Measurements from ENCODE around the gene HAPLN2.
A peak's percentile ranks its signal among the peaks of the same experiment; 100 is the strongest.

HAPLN2 gene

GRCh38 chr1:156592910-156593660, 26.1 kb upstream of the HAPLN2 start:
- H3K27me3 ChIP-seq (ENCODE audit: control insufficient read depth, insufficient read depth, low read length) = no peaks in the 10 kb centered on the region
- no peak overlapping the region for H3K9ac ChIP-seq (ENCODE audit: low read length)
- H3K36me3 ChIP-seq (ENCODE audit: control insufficient read depth, low read depth, low read length) = peaks cover 50% of the 10 kb centered on the region
- peak overlapping the region; percentile 78 for H3K4me3 ChIP-seq (ENCODE audit: low read length)
- H3K4me1 ChIP-seq (ENCODE audit: control insufficient read depth, low read depth, low read length) = peaks cover 7% of the 10 kb centered on the region
- H3K9me3 ChIP-seq (ENCODE audit: control insufficient read depth, low read depth, low read length) = no peaks in the 10 kb centered on the region
- no peak overlapping the region for H3K27ac ChIP-seq (ENCODE audit: low read length)

GRCh38 chr1:156593661-156593989, 25.6 kb upstream of the HAPLN2 start:
- H3K27me3 ChIP-seq (ENCODE audit: control insufficient read depth, insufficient read depth, low read length) = no peaks in the 10 kb centered on the region
- H3K4me3 ChIP-seq (ENCODE audit: low read length) = no peak overlapping the region
- no peak overlapping the region for H3K27ac ChIP-seq (ENCODE audit: low read length)
- H3K36me3 ChIP-seq (ENCODE audit: control insufficient read depth, low read depth, low read length) = peaks cover 55% of the 10 kb centered on the region
- no peak overlapping the region for H3K9ac ChIP-seq (ENCODE audit: low read length)
- peaks cover 7% of the 10 kb centered on the region for H3K4me1 ChIP-seq (ENCODE audit: control insufficient read depth, low read depth, low read length)
- H3K9me3 ChIP-seq (ENCODE audit: control insufficient read depth, low read depth, low read length) = no peaks in the 10 kb centered on the region

- H3K27me3 ChIP-seq (ENCODE audit: control insufficient read depth, insufficient read depth, low read length) = no peaks in the 10 kb centered on the region
- no peak overlapping the region for H3K27ac ChIP-seq (ENCODE audit: low read length)
- no peak overlapping the region for H3K9ac ChIP-seq (ENCODE audit: low read length)
- H3K9me3 ChIP-seq (ENCODE audit: control insufficient read depth, low read depth, low read length) = no peaks in the 10 kb centered on the region
- H3K4me3 ChIP-seq (ENCODE audit: low read length) = no peak overlapping the region
- peaks cover 7% of the 10 kb centered on the region for H3K4me1 ChIP-seq (ENCODE audit: control insufficient read depth, low read depth, low read length)
- peaks cover 60% of the 10 kb centered on the region for H3K36me3 ChIP-seq (ENCODE audit: control insufficient read depth, low read depth, low read length)
These were observed 25.0 kb upstream of the HAPLN2 start for GRCh38 chr1:156594190-156594589.

- Histone ChIP-seq H3K9me3 (ENCODE audit: control insufficient read depth, low read depth, low read length) (no peaks in the 10 kb centered on the region), H3K4me3 (ENCODE audit: low read length) (no peak overlapping the region), H3K27ac (ENCODE audit: low read length) (no peak overlapping the region), H3K4me1 (ENCODE audit: control insufficient read depth, low read depth, low read length) (peaks cover 7% of the 10 kb centered on the region), H3K36me3 (ENCODE audit: control insufficient read depth, low read depth, low read length) (peaks cover 60% of the 10 kb centered on the region), H3K27me3 (ENCODE audit: control insufficient read depth, insufficient read depth, low read length) (no peaks in the 10 kb centered on the region), H3K9ac (ENCODE audit: low read length) (no peak overlapping the region)
These were observed 24.2 kb upstream of the HAPLN2 start for GRCh38 chr1:156595016-156595415.

GRCh38 chr1:156596426-156596825, 22.8 kb upstream of the HAPLN2 start:
- Histone ChIP-seq H3K9ac (ENCODE audit: low read length) (no peak overlapping the region), H3K27ac (ENCODE audit: low read length) (no peak overlapping the region), H3K36me3 (ENCODE audit: control insufficient read depth, low read depth, low read length) (peaks cover 60% of the 10 kb centered on the region), H3K4me3 (ENCODE audit: low read length) (no peak overlapping the region), H3K4me1 (ENCODE audit: control insufficient read depth, low read depth, low read length) (no peaks in the 10 kb centered on the region), H3K9me3 (ENCODE audit: control insufficient read depth, low read depth, low read length) (no peaks in the 10 kb centered on the region), H3K27me3 (ENCODE audit: control insufficient read depth, insufficient read depth, low read length) (no peaks in the 10 kb centered on the region)

GRCh38 chr1:156598125-156598524, 21.1 kb upstream of the HAPLN2 start:
- Histone ChIP-seq H3K27ac (ENCODE audit: low read length) (no peak overlapping the region), H3K9me3 (ENCODE audit: control insufficient read depth, low read depth, low read length) (no peaks in the 10 kb centered on the region), H3K4me1 (ENCODE audit: control insufficient read depth, low read depth, low read length) (no peaks in the 10 kb centered on the region), H3K27me3 (ENCODE audit: control insufficient read depth, insufficient read depth, low read length) (no peaks in the 10 kb centered on the region), H3K36me3 (ENCODE audit: control insufficient read depth, low read depth, low read length) (peaks cover 60% of the 10 kb centered on the region), H3K9ac (ENCODE audit: low read length) (no peak overlapping the region), H3K4me3 (ENCODE audit: low read length) (no peak overlapping the region)

- H3K36me3 ChIP-seq (ENCODE audit: control insufficient read depth, low read depth, low read length) = peaks cover 52% of the 10 kb centered on the region
- H3K9ac ChIP-seq (ENCODE audit: low read length) = no peak overlapping the region
- no peak overlapping the region for H3K4me3 ChIP-seq (ENCODE audit: low read length)
- no peaks in the 10 kb centered on the region for H3K4me1 ChIP-seq (ENCODE audit: control insufficient read depth, low read depth, low read length)
- no peaks in the 10 kb centered on the region for H3K27me3 ChIP-seq (ENCODE audit: control insufficient read depth, insufficient read depth, low read length)
- H3K27ac ChIP-seq (ENCODE audit: low read length) = no peak overlapping the region
- H3K9me3 ChIP-seq (ENCODE audit: control insufficient read depth, low read depth, low read length) = no peaks in the 10 kb centered on the region
These were observed 20.3 kb upstream of the HAPLN2 start for GRCh38 chr1:156598731-156599432.

GRCh38 chr1:156599811-156600210, 19.4 kb upstream of the HAPLN2 start:
- Histone ChIP-seq H3K9ac (ENCODE audit: low read length) (no peak overlapping the region), H3K27ac (ENCODE audit: low read length) (no peak overlapping the region)

GRCh38 chr1:156600733-156601121, 18.5 kb upstream of the HAPLN2 start:
- Histone ChIP-seq H3K9me3 (ENCODE audit: control insufficient read depth, low read depth, low read length) (no peaks in the 10 kb centered on the region), H3K36me3 (ENCODE audit: control insufficient read depth, low read depth, low read length) (peaks cover 34% of the 10 kb centered on the region), H3K4me3 (ENCODE audit: low read length) (peak overlapping the region; percentile 99), H3K4me1 (ENCODE audit: control insufficient read depth, low read depth, low read length) (no peaks in the 10 kb centered on the region), H3K9ac (ENCODE audit: low read length) (peak overlapping the region; percentile 95), H3K27me3 (ENCODE audit: control insufficient read depth, insufficient read depth, low read length) (no peaks in the 10 kb centered on the region), H3K27ac (ENCODE audit: low read length) (peak overlapping the region; percentile 78)

More at GRCh38 chr1:156599811-156600210, 19.4 kb upstream of the HAPLN2 start:
- peaks cover 43% of the 10 kb centered on the region for H3K36me3 ChIP-seq (ENCODE audit: control insufficient read depth, low read depth, low read length)
- H3K27me3 ChIP-seq (ENCODE audit: control insufficient read depth, insufficient read depth, low read length) = no peaks in the 10 kb centered on the region
- H3K4me3 ChIP-seq (ENCODE audit: low read length) = peak overlapping the region; percentile 99
- no peaks in the 10 kb centered on the region for H3K9me3 ChIP-seq (ENCODE audit: control insufficient read depth, low read depth, low read length)
- no peaks in the 10 kb centered on the region for H3K4me1 ChIP-seq (ENCODE audit: control insufficient read depth, low read depth, low read length)

- Histone ChIP-seq H3K4me1 (ENCODE audit: control insufficient read depth, low read depth, low read length) (no peaks in the 10 kb centered on the region), H3K27me3 (ENCODE audit: control insufficient read depth, insufficient read depth, low read length) (no peaks in the 10 kb centered on the region), H3K27ac (ENCODE audit: low read length) (peak within 1 kb of the TSS; percentile 78), H3K4me3 (ENCODE audit: low read length) (peak within 1 kb of the TSS; percentile 99), H3K36me3 (ENCODE audit: control insufficient read depth, low read depth, low read length) (peaks cover 28% of the 10 kb centered on the region), H3K9me3 (ENCODE audit: control insufficient read depth, low read depth, low read length) (no peaks in the 10 kb centered on the region), H3K9ac (ENCODE audit: low read length) (peak within 1 kb of the TSS; percentile 95)
These were observed 17.9 kb upstream of the HAPLN2 start, which contains the start of gene GPATCH4 for GRCh38 chr1:156601122-156601830. TSS of gene GPATCH4 (minus strand) at chr1:156601479.

- peak overlapping the region; percentile 95 for H3K9ac ChIP-seq (ENCODE audit: low read length)
- peak overlapping the region; percentile 78 for H3K27ac ChIP-seq (ENCODE audit: low read length)
- H3K4me3 ChIP-seq (ENCODE audit: low read length) = peak overlapping the region; percentile 99
- no peaks in the 10 kb centered on the region for H3K4me1 ChIP-seq (ENCODE audit: control insufficient read depth, low read depth, low read length)
- no peaks in the 10 kb centered on the region for H3K27me3 ChIP-seq (ENCODE audit: control insufficient read depth, insufficient read depth, low read length)
- no peaks in the 10 kb centered on the region for H3K9me3 ChIP-seq (ENCODE audit: control insufficient read depth, low read depth, low read length)
- H3K36me3 ChIP-seq (ENCODE audit: control insufficient read depth, low read depth, low read length) = peaks cover 22% of the 10 kb centered on the region
These were observed 17.3 kb upstream of the HAPLN2 start for GRCh38 chr1:156601892-156602291.
